ENCODE data around the gene RGL2. TPM values are rescaled to one million over a fixed set of nuclear protein-coding genes. Genes with fewer than 3 reads are reported as not detected.
"Not testable (repeated sequence)": the region's sequence is repeated elsewhere in the genome, so short reads cannot be mapped to it uniquely, and the experiment has no call there.

Gene RGL2, protein sequence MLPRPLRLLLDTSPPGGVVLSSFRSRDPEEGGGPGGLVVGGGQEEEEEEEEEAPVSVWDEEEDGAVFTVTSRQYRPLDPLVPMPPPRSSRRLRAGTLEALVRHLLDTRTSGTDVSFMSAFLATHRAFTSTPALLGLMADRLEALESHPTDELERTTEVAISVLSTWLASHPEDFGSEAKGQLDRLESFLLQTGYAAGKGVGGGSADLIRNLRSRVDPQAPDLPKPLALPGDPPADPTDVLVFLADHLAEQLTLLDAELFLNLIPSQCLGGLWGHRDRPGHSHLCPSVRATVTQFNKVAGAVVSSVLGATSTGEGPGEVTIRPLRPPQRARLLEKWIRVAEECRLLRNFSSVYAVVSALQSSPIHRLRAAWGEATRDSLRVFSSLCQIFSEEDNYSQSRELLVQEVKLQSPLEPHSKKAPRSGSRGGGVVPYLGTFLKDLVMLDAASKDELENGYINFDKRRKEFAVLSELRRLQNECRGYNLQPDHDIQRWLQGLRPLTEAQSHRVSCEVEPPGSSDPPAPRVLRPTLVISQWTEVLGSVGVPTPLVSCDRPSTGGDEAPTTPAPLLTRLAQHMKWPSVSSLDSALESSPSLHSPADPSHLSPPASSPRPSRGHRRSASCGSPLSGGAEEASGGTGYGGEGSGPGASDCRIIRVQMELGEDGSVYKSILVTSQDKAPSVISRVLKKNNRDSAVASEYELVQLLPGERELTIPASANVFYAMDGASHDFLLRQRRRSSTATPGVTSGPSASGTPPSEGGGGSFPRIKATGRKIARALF
- total RNA-seq: 10 to 100 TPM; 74.7 to 93.7 TPM
- 10 to 100 TPM; 72.2 to 75.4 TPM for polyA plus RNA-seq
- long read RNA-seq, donor 1, partial matches to known transcripts: 0 of 5 reads
- long read RNA-seq, donor 1, other reads (novel, unspliced or antisense): 0 of 5 reads
- long read RNA-seq, donor 2, partial matches to known transcripts: 9 of 9 reads
- long read RNA-seq, donor 2, other reads (novel, unspliced or antisense): 0 of 9 reads
- long read RNA-seq, donor 3, partial matches to known transcripts: 0 of 4 reads
- long read RNA-seq, donor 3, other reads (novel, unspliced or antisense): 0 of 4 reads
- long read RNA-seq, donor 4, partial matches to known transcripts: 0 of 1 reads
- long read RNA-seq, donor 4, other reads (novel, unspliced or antisense): 0 of 1 reads
- long read RNA-seq, donor 5, partial matches to known transcripts: 0 of 4 reads
- long read RNA-seq, donor 5, other reads (novel, unspliced or antisense): 0 of 4 reads

- H3K27me3 ChIP-seq (ENCODE audit: control insufficient read depth in 3 of 3, insufficient read depth in 3 of 3, low read length in 2 of 3): no peaks in the 10 kb centered on the region
- no peaks in the 10 kb centered on the region for H3K9me3 ChIP-seq (ENCODE audit: control insufficient read depth in 4 of 4, insufficient read depth in 3 of 4, low read length in 3 of 4)
- peak; percentile 81 to 85 (median 83) for DNase-seq
- H3K9ac ChIP-seq (ENCODE audit: insufficient read depth in 1 of 2, low read length in 2 of 2): peak within 1 kb of the TSS; percentile 63 to 84
- peak within 1 kb of the TSS; percentile 96 to 98 for H3K27ac ChIP-seq (ENCODE audit: low read depth in 1 of 2, low read length in 1 of 2)
- TF ChIP-seq, protein P1, sequence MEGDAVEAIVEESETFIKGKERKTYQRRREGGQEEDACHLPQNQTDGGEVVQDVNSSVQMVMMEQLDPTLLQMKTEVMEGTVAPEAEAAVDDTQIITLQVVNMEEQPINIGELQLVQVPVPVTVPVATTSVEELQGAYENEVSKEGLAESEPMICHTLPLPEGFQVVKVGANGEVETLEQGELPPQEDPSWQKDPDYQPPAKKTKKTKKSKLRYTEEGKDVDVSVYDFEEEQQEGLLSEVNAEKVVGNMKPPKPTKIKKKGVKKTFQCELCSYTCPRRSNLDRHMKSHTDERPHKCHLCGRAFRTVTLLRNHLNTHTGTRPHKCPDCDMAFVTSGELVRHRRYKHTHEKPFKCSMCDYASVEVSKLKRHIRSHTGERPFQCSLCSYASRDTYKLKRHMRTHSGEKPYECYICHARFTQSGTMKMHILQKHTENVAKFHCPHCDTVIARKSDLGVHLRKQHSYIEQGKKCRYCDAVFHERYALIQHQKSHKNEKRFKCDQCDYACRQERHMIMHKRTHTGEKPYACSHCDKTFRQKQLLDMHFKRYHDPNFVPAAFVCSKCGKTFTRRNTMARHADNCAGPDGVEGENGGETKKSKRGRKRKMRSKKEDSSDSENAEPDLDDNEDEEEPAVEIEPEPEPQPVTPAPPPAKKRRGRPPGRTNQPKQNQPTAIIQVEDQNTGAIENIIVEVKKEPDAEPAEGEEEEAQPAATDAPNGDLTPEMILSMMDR (IDR thresholded peaks at IDR 0.05; ENCODE audit: control extremely low read depth, extremely low read depth): no peak
- peak; percentile 70 for ATAC-seq (ENCODE audit: insufficient read depth, low FRiP score)
- peaks cover 0 to 12% (median 0%) of the 10 kb centered on the region in 5 donors for H3K4me1 ChIP-seq (ENCODE audit: control insufficient read depth in 5 of 5, insufficient read depth in 5 of 5, low read length in 5 of 5)
- peaks cover 0 to 26% (median 16%) of the 10 kb centered on the region in 4 donors for H3K36me3 ChIP-seq (ENCODE audit: control insufficient read depth in 4 of 4, insufficient read depth in 4 of 4, low read length in 4 of 4)
- WGBS, 2 donors: 1 to 2% methylated on average over 20 to 34 of the region's 34 CpGs
- H3K4me3 ChIP-seq: peak within 1 kb of the TSS; percentile 71
Measured at GRCh38 chr6:33298773-33299236, at the start of gene RGL2. Gene RGL2, minus strand, starts transcription at chr6:33298942. Its CDS starts 332 bp downstream, at chr6:33298610.

GRCh38 chr6:33347816-33348215, 49.1 kb upstream of the RGL2 start:
- Histone ChIP-seq H3K9ac (ENCODE audit: insufficient read depth in 1 of 2, low read length in 2 of 2) (no peak overlapping the region), H3K27me3 (ENCODE audit: control insufficient read depth in 3 of 3, insufficient read depth in 3 of 3, low read length in 2 of 3) (no peaks in the 10 kb centered on the region), H3K9me3 (ENCODE audit: control insufficient read depth in 4 of 4, insufficient read depth in 3 of 4, low read length in 3 of 4) (no peaks in the 10 kb centered on the region), H3K4me1 (ENCODE audit: control insufficient read depth in 5 of 5, insufficient read depth in 5 of 5, low read length in 5 of 5) (peaks cover 0 to 5% (median 0%) of the 10 kb centered on the region in 5 donors), H3K4me3 (no peak overlapping the region), H3K36me3 (ENCODE audit: control insufficient read depth in 4 of 4, insufficient read depth in 4 of 4, low read length in 4 of 4) (no peaks in the 10 kb centered on the region), H3K27ac (ENCODE audit: low read depth in 1 of 2, low read length in 1 of 2) (peak overlapping the region in 1 of 2 donors; percentile 31)
- WGBS, 2 donors: 70 to 89% methylated on average over 5 of the region's 5 CpGs
- TF ChIP-seq, protein P1 (IDR thresholded peaks at IDR 0.05; ENCODE audit: control extremely low read depth, extremely low read depth): no peak
- DNase-seq (no peak), ATAC-seq (ENCODE audit: insufficient read depth, low FRiP score) (no peak)

DNA sequence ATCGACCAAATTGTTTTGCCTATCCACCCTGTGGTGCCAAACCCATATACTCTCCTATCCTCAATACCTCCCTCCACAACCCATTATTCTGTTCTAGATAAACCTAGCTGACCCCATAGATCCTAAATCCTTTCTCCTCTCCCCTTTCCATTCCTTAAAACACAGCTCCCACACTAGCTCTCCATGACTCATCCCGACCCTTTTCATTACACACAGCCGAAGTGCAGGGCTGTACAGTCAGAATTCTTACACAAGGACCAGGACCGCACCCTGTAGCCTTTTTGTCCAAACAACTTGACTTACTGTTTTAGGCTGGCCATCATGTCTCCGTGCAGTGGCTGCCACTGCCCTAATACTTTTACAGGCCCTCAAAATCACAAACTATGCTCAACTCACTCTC, 48.2 kb upstream of the RGL2 start:
- H3K9me3 ChIP-seq (ENCODE audit: control insufficient read depth in 4 of 4, insufficient read depth in 3 of 4, low read length in 3 of 4); H3K27ac ChIP-seq (ENCODE audit: low read depth in 1 of 2, low read length in 1 of 2); H3K4me3 ChIP-seq; ATAC-seq (ENCODE audit: insufficient read depth, low FRiP score); H3K27me3 ChIP-seq (ENCODE audit: control insufficient read depth in 3 of 3, insufficient read depth in 3 of 3, low read length in 2 of 3); H3K36me3 ChIP-seq (ENCODE audit: control insufficient read depth in 4 of 4, insufficient read depth in 4 of 4, low read length in 4 of 4); H3K4me1 ChIP-seq (ENCODE audit: control insufficient read depth in 5 of 5, insufficient read depth in 5 of 5, low read length in 5 of 5); H3K9ac ChIP-seq (ENCODE audit: insufficient read depth in 1 of 2, low read length in 2 of 2); DNase-seq: not testable (repeated sequence)
- WGBS, 2 donors: 73 to 83% methylated on average over 5 of the region's 5 CpGs
